GM18507 (cell line): ENCODE data around the gene SH3D19.
A peak's percentile ranks its signal among the peaks of the same experiment; 100 is the strongest.
"Not testable (repeated sequence)": the region's sequence is repeated elsewhere in the genome, so short reads cannot be mapped to it uniquely, and the experiment has no call there.

ENCODE experiments used
- DNase-seq: peaks from one replicate; pipeline ENCODE4 v3.0.0; 2011; ENCODE audit warnings: low read depth; ENCODE audit not compliant: insufficient read length; ENCODE audit errors: extremely low spot score
- FAIRE-seq: peaks from 2 replicates; lab custom pipeline; 2011; peaks lifted over from hg19 to GRCh38; lab: Jason Lieb, UNC

SH3D19 gene

GRCh38 chr4:151291485-151291884, 33.9 kb downstream of the SH3D19 start:
- no peak for FAIRE-seq
- DNase-seq, result no peak

GRCh38 chr4:151287409-151287808, 38.0 kb downstream of the SH3D19 start:
- DNase-seq (no peak), FAIRE-seq (no peak)

GRCh38 chr4:151284534-151285245, 40.7 kb downstream of the SH3D19 start:
- no peak for FAIRE-seq
- no peak for DNase-seq

DNA sequence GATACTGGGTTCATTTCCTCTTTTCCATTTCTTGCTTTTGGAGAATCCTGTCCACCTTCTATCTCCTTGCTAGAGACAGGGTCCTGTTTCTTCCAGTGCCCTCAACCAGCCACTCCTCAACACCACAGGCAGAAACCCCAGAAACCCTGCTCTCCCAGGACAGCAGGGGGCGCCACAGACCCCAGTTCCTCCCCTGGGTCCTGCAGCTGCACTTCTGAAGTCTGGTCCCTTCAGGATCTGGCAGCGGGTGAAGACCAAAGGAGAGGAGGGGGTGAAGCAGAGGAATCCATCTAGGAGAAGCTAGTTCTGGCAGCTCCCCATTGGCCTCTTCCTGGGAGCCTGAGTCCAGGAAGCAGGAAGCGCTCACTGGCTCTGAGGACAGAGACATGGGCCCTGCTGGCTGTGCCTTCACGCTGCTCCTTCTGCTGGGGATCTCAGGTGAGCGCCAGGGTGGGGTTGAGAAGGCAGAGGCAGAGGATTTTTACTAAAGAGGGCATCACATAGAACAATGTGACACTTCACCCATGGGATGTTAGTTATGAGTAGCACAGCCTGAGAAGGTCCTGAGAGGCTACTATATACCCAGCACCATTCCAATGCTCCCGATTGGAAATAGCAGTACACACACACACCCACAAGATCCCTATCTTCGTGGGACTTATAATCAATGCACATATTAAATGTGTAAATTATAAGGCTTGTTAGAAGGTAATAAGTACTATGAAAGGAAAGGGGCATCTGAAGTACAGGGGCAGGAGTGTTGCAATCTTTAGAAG, 48.4 kb downstream of the SH3D19 start, which contains the start of gene PRSS48:
PRSS48 (plus strand) TSS at position 375 of the 776 bp plus-strand sequence; CDS start at position 387, 12 bp downstream.
- DNase-seq (peak; percentile 5), FAIRE-seq (no peak)

DNA sequence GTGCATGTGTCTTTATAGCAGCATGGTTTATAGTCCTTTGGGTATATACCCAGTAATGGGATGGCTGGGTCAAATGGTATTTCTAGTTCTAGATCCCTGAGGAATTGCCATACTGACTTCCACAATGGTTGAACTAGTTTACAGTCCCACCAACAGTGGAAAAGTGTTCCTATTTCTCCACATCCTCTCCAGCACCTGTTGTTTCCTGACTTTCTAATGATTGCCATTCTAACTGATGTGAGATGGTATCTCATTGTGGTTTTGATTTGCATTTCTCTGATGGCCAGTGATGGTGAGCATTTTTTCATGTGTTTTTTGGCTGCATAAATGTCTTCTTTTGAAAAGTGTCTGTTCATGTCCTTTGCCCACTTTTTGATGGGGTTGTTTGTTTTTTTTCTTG, 56.5 kb downstream of the SH3D19 start:
- FAIRE-seq, DNase-seq: not testable (repeated sequence)

DNA sequence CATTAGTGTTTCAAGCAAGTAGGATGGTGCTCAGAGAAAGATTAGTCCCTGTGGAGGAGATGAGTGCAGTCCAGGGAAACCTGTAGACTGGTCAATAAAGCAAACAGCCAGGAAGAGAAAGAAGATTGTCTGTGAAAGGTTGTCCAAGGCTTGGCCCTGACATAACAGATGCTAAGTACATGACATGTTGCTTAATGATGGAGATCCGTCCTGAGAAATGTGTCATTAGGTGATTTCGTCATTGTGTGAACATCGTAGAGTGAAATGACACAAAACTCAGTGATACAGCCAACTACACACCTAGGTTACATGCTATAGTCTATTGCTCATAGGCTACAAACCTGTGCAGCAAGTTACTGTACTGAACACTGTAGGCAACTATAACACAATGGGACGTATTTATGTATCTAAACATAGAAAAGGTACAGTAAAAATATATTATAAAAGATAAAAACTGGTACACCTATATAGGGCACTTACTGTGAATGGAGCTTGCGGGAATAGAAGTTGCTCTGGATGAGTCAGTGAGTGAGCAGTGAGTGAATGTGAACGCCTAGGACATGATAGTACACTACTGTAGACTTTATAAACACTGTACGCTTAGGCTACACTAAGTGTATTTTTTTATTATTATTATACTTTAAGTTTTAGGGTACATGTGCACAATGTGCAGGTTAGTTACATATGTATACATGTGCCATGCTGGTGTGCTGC, 57.4 kb downstream of the SH3D19 start:
- no peak for DNase-seq
- no peak for FAIRE-seq

DNA sequence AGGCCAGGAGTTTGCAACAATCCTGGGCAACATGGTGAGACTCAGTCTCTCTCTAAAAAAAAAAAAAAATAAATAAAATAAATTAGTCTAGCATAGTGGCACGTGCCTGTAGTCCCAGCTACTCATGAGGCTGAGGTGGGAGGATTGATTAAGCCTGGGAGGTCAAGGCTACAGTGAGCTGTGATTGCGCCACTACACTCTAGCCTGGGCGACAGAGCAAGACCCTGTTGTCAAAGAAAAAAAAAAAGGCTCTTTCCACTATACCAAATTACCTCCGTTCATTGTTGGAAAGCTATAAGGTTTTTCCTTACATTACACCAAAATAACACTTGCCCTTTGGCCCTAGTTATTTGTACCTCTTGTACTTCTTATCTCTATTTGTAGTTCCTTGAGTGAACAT, 58.3 kb downstream of the SH3D19 start:
- DNase-seq (no peak), FAIRE-seq (no peak)

- no peak for FAIRE-seq
Observed at GRCh38 chr4:151266497-151266896, 58.9 kb downstream of the SH3D19 start.

GRCh38 chr4:151263455-151263854, 62.0 kb downstream of the SH3D19 start:
- DNase-seq (no peak), FAIRE-seq (no peak)

More at GRCh38 chr4:151266497-151266896, 58.9 kb downstream of the SH3D19 start:
- no peak for DNase-seq

DNA sequence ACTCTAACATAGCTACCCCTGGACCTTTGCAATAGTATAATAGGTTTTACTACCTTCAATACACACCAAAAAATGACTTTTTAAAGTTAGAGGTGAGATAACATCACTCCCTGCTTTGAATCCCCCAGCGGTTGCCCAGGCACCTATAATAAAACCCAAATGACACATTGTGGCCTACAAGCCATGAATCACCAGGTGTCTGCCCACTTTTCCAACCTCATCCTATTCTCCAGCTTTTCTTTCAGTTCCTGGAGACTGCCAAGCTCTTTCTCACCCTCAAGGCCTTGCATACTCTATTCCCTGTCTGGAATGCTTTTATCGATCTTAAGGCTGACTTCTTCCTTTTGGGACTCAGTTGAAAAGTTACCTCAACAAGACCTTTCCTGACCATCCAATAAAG, 64.9 kb downstream of the SH3D19 start:
- FAIRE-seq (no peak), DNase-seq (no peak)

- DNase-seq, result no peak
- FAIRE-seq, result no peak
Observed at GRCh38 chr4:151259752-151260151, 65.7 kb downstream of the SH3D19 start.

- no peak for DNase-seq
- FAIRE-seq, result no peak
Observed at GRCh38 chr4:151257704-151258103, 67.7 kb downstream of the SH3D19 start.

DNA sequence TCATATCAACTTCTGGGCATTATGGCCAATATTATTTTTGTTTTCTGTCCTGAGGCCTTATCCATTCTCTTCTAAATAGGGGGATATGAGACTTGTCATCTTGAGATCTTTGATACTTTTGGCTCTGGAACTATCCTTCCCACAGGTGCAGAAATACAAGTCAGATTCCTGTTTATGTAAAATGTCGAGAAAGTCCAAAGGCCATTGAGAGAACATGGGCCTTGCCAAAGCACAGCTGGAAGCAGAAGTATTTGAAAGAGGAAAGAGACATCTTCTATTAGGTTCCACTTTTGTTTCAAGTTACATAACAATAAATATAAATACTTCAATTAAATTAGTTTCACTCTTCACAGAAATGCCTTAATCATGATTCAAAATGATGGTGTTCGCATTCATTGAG, 69.3 kb downstream of the SH3D19 start:
- FAIRE-seq, result no peak
- no peak for DNase-seq

DNA sequence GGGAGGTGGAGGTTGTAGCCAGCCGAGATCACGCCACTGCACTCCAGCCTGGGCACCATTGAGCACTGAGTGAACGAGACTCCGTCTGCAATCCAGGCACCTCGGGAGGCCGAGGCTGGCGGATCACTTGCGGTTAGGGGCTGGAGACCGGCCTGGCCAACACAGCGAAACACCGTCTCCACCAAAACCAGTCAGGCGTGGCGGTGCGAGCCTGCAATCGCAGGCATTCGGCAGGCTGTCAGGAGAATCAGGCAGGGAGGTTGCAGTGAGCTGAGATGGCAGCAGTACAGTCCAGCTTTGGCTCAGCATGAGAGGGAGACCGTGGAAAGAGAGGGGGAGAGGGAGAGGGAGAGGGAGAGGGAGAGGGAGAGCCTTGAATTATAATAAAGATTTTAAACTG, 69.7 kb downstream of the SH3D19 start:
- DNase-seq, FAIRE-seq: not testable (repeated sequence)

DNA sequence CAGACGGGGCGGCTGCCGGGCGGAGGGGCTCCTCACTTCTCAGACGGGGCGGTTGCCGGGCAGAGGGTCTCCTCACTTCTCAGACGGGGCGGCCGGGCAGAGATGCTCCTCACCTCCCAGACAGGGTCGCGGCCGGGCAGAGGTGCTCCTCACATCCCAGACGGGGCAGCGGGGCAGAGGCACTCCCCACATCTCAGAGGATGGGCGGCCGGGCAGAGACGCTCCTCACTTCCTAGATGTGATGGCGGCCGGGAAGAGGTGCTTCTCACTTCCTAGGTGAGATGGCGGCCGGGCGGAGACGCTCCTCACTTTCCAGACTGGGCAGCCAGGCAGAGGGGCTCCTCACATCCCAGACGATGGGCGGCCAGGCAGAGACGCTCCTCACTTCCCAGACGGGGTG, 70.2 kb downstream of the SH3D19 start:
- not testable (repeated sequence) for DNase-seq, FAIRE-seq

- DNase-seq, result no peak
- no peak for FAIRE-seq
Observed at GRCh38 chr4:151251603-151252304, 73.7 kb downstream of the SH3D19 start.

DNA sequence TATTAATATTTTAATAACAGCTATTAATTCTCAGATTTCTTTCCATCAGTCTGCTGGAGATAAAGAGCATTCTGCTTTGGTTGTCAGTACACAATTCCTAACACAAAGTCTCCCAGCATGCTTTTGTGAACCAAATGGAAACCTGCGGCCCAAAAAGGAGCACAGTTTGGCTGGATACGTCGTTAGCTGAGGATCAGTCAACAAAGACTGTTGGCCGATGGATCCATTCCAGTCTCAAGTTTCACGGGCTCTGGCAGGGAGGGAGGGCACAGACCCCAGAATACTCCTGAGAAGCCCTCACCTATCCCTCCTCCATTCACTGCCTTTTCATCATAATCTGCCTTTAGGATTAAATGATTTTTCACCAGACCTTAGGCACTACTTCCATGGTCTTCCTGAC, 74.7 kb downstream of the SH3D19 start:
- no peak for FAIRE-seq
- DNase-seq, result no peak

- no peak for DNase-seq
- no peak for FAIRE-seq
Observed at GRCh38 chr4:151248519-151248918, 76.9 kb downstream of the SH3D19 start.

DNA sequence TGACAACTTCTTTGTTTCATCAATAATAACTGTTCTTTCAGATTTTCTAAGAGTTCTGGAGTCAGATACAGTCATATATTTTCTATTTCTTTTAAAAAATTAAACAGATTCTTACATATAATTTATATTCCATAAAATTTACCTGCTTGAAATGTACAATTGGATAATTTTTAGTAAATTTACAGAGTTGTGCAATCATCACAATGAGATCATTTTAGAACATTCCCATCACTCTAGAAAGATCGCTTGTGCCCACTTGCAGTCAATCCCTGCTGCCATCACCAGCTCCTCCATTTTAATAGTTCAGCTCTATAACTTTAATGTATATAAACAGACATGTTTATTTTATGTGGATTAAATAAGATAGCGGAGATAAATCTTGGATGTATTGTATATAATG, 78.0 kb downstream of the SH3D19 start:
- no peak for FAIRE-seq
- DNase-seq, result no peak

DNA sequence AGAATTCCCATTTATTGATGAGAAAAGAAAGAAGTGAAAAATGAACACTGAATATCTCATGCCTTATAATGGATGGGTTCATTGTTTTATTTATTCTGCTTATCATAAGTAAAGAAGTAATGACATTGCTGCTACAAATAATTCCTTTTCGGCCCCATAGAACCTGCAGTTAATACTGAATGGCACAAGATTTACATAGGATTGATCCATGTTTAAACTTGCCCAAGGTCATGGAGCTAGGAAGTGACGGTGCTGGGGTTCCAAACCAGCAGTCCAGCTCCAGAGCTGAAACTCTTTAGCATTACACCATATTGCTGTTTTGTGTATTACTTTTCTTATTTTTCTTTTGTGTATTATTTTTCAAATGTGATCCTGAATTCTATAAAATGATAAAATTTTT, 78.7 kb downstream of the SH3D19 start:
- FAIRE-seq, result no peak

More for the DNA sequence above, 78.7 kb downstream of the SH3D19 start:
- no peak for DNase-seq
